GM12872 (cell line): ENCODE data around the gene SCAPER.

Source experiments
- TF ChIP-seq, protein P1 (sequence below): IDR thresholded peaks from 3 replicates; pipeline ENCODE4 v1.5.1; 2011; ENCODE audit warnings: low read depth, mild to moderate bottlenecking, low read length, moderate library complexity; ENCODE audit not compliant: insufficient read depth

Gene SCAPER

GRCh38 chr15:76340803-76341365 is 564.3 kb downstream of the SCAPER start:
- TF ChIP-seq, protein P1, sequence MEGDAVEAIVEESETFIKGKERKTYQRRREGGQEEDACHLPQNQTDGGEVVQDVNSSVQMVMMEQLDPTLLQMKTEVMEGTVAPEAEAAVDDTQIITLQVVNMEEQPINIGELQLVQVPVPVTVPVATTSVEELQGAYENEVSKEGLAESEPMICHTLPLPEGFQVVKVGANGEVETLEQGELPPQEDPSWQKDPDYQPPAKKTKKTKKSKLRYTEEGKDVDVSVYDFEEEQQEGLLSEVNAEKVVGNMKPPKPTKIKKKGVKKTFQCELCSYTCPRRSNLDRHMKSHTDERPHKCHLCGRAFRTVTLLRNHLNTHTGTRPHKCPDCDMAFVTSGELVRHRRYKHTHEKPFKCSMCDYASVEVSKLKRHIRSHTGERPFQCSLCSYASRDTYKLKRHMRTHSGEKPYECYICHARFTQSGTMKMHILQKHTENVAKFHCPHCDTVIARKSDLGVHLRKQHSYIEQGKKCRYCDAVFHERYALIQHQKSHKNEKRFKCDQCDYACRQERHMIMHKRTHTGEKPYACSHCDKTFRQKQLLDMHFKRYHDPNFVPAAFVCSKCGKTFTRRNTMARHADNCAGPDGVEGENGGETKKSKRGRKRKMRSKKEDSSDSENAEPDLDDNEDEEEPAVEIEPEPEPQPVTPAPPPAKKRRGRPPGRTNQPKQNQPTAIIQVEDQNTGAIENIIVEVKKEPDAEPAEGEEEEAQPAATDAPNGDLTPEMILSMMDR: peak; percentile 73

DNA sequence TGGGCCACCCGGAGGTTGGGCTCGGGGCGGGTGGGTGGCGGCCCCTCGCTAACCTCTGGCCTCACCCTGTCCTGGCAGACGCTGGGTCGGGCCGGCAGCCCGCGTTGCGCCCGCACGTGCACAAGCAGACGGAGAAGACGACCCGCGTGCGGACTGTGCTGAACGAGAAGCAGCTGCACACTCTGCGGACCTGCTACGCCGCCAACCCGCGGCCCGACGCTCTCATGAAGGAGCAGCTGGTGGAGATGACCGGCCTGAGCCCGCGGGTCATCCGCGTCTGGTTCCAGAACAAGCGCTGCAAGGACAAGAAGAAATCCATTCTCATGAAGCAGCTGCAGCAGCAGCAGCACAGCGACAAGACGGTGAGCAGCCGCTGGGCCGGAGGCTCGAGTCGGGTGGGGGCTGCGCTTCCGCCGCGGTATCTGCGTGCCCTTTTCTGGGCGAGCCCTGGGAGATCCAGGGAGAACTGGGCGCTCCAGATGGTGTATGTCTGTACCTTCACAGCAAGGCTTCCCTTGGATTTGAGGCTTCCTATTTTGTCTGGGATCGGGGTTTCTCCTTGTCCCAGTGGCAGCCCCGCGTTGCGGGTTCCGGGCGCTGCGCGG is 564.8 kb downstream of the SCAPER start:
- TF ChIP-seq, protein P1: no peak

DNA sequence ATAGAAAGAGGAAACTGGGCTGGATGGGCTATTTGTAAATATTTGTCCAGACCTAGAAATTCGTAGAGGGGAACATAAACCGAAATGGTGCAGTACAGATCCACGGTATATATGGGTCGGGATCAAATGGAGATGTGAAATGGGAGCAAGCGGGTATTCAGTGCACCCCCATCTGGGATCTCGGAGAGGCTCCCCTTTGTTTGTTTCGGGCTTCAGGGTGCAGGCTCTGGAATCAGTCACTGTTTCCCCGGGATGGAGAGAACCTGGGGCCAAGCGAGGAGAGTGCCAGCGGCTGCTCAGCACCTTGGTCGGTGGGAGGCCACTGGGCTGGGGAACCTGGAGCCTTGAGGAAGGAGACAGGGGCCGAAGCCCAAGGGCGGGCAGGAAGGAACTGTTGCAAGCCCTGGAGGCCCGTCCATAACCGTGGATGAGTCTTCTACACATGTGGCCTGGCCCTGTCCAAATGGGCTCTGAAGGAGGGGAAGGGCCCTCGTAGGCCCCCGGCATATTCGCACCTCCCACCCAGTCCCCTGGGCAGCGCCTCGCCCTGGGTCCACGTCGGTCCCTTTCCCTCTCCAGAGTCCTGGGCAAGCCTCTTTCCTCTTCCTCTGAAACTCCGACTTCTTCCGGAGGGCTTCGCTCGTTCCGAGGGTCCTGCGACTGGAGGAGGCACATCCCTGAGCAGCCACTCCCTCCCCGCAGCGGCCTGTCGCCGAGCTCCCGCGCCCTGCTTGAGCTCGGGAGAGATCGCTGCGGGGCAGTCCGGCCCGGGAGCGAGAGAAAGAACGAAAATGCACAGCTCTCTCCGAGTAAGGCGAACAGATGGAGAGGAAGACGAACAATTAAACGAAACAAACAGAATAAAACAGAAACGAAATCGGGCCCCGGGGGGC is 565.6 kb downstream of the SCAPER start:
- TF ChIP-seq, protein P1: no peak

DNA sequence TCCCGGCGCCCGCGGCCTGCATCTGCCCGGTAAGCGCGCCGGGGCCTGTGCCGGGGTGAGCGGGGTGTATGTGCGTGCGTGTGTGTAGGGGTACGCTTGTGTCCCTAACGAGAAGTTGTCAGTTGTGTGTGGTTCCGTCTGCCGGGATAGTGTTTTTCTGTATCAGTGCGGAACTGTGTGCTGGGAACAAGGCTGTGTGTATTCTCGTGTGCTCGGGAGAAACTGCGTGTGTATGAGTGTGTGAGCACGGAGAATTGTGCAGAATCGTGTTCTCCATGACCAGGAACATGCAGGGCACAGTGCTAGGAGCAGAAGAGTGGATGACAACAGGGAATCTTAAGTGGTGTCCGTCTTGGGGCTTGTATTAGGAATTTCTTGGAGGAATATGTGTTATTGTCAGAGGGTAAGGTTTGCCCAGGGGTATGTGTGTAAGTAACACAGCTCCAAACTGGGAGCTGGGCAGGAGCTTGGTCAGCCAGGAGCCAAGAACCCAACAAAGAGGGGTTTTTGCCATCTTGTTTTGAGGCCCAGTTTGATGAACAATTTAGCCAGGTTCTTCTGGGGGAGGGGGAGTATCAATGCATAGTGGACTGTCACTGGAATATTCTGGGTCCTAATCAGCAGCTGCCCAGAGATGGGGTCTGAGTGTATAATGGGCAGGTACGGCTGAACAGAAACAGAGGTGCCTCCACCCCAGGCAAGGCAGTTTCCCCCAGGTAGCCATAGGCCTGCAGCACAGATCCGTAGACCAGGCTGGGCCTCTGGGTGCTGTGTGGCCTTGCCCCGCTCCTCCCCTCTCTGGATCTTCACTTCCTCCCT is 566.4 kb downstream of the SCAPER start:
- TF ChIP-seq, protein P1: no peak

DNA sequence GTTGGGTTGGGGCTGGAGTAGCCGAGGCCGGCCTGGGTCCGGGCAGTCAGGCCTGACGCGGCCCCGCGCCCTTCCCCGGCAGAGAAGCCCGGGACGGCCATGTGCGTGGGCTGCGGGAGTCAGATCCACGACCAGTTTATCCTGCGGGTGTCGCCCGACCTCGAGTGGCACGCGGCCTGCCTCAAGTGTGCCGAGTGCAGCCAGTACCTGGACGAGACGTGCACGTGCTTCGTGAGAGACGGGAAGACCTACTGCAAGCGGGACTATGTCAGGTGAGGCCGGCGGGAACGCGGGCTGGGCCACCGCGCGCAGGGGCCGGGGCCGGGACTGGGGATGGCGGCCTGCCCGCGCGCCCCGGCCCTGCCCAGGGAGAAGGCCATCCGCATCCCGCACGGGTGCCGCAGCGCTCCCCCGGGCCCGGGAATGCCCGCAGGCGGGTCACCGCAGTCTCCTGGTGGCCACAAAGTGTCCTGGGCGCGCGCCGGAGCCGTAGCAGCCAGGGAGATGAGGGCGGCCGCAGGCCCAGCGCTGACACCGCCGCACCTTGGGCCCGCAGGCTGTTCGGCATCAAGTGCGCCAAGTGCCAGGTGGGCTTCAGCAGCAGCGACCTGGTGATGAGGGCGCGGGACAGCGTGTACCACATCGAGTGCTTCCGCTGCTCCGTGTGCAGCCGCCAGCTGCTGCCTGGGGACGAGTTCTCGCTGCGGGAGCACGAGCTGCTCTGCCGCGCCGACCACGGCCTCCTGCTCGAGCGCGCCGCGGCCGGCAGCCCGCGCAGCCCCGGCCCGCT is 567.2 kb downstream of the SCAPER start:
- TF ChIP-seq, protein P1: no peak

GRCh38 chr15:76337059-76337695 is 568.0 kb downstream of the SCAPER start:
- TF ChIP-seq, protein P1: no peak
